Measurements from ENCODE around the gene ELOVL1.
"Not testable (repeated sequence)": the region's sequence is repeated elsewhere in the genome, so short reads cannot be mapped to it uniquely, and the experiment has no call there.

The ELOVL1 gene

DNA sequence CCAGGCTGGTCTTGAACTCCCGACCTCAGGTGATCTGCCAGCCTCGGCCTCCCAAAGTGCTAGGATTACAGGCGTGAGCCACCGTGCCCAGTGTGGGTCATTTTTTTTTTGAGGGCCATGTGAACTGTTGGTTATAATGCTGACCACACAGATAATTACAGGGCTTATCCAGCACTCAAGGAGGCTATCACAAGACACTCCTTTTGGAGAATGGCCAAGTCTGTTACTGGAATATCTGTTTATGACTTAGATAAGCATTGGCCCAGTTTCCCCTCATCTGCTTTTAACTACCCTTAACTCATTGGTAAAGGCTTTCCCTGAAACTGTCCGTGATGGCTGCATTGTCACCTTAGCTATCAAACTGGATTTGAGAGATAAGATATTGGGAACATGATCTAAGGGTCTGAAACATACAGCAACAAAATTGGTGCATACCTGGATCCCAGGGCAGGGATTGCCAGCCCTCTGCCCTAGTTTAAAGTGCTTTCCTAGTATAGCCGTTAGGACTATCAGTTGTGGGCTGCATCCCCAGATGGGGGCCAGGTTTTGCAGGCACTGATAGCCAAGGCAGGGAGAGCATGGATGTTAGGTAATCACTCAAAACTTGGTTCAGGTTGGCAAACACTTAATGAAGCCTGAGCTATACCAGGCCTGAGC, 37.5 kb upstream of the ELOVL1 start:
- no peaks in the 10 kb centered on the region for H3K9me3 ChIP-seq (ENCODE audit: severe bottlenecking)

DNA sequence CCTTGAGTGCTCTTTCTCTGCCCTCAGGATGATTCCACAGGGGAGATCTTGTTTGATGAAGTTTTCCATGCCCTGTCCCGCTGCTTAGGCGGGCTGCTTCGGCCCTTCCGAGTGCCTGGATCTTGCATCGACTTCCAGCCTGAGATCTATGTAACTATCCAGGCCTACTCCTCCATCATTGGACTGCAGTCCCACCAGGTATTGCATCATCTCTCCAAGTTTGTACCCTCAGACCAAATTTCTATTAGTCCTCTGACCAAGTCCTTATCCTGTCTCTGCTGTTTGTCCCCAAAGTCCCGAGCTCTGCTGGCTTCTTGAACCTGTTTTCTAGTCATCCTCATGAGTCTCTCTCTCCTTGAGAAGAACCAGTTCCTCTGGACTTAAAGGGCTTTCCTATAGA, 36.5 kb upstream of the ELOVL1 start:
- Histone ChIP-seq H3K36me3 (peaks cover 51% of the 10 kb centered on the region), H3K9me3 (ENCODE audit: severe bottlenecking) (no peaks in the 10 kb centered on the region), H3K27me3 (ENCODE audit: insufficient read depth, low read depth, severe bottlenecking) (no peaks in the 10 kb centered on the region), H3K4me3 (ENCODE audit: low read depth, low read length) (no peak overlapping the region), H3K27ac (no peak overlapping the region)
- TF ChIP-seq, protein P1, sequence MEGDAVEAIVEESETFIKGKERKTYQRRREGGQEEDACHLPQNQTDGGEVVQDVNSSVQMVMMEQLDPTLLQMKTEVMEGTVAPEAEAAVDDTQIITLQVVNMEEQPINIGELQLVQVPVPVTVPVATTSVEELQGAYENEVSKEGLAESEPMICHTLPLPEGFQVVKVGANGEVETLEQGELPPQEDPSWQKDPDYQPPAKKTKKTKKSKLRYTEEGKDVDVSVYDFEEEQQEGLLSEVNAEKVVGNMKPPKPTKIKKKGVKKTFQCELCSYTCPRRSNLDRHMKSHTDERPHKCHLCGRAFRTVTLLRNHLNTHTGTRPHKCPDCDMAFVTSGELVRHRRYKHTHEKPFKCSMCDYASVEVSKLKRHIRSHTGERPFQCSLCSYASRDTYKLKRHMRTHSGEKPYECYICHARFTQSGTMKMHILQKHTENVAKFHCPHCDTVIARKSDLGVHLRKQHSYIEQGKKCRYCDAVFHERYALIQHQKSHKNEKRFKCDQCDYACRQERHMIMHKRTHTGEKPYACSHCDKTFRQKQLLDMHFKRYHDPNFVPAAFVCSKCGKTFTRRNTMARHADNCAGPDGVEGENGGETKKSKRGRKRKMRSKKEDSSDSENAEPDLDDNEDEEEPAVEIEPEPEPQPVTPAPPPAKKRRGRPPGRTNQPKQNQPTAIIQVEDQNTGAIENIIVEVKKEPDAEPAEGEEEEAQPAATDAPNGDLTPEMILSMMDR (IDR thresholded peaks at IDR 0.05; ENCODE audit: low read depth, low read length), result no peak
- no peak for DNase-seq

More for the DNA sequence above, 37.5 kb upstream of the ELOVL1 start:
- H3K4me3 ChIP-seq (ENCODE audit: low read depth, low read length), result no peak overlapping the region
- TF ChIP-seq, protein P1 (IDR thresholded peaks at IDR 0.05; ENCODE audit: low read depth, low read length), result no peak
- no peaks in the 10 kb centered on the region for H3K27me3 ChIP-seq (ENCODE audit: insufficient read depth, low read depth, severe bottlenecking)
- H3K27ac ChIP-seq, result no peak overlapping the region
- peaks cover 58% of the 10 kb centered on the region for H3K36me3 ChIP-seq
- no peak for DNase-seq

DNA sequence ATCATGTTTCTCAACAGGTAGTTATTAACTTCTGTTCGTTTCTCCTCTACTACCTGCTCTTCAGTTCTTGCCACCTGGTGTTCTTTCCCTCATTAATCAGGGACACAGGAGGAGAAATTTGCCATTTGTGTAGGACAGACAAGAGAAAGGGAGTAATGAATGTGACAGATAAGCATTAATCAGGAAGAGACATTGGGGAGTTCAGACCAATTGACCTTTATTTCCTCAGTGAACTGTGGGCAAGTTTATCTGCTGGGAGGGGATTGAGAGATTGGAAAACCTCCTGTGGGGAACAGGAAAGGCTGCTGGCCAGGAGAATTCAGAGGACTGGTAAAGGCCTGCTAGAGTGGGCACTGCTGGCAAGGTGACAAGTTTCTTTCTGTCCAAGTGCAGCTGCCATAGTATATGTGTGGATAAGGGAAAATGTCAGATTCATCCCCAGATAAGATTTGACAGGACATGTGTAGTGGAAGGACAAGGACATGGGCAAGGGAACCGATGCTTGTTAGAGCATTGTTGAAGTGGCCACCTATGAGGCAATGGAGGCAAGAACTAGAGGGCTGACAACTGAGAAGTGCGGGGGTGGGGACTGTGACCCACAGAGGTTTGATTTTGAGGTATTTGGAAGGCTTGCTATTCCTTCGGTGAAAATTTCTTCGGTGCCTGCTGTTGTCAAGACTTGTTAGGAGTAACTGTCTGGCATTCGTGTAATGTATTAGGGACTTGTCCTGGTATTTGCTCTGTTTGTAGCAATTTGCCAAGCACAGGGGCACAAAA, 34.5 kb upstream of the ELOVL1 start:
- no peak for DNase-seq
- Histone ChIP-seq H3K4me3 (ENCODE audit: low read depth, low read length) (no peak overlapping the region), H3K9me3 (ENCODE audit: severe bottlenecking) (no peaks in the 10 kb centered on the region), H3K27ac (no peak overlapping the region), H3K36me3 (peaks cover 39% of the 10 kb centered on the region), H3K27me3 (ENCODE audit: insufficient read depth, low read depth, severe bottlenecking) (no peaks in the 10 kb centered on the region)
- TF ChIP-seq, protein P1 (IDR thresholded peaks at IDR 0.05; ENCODE audit: low read depth, low read length), result no peak

DNA sequence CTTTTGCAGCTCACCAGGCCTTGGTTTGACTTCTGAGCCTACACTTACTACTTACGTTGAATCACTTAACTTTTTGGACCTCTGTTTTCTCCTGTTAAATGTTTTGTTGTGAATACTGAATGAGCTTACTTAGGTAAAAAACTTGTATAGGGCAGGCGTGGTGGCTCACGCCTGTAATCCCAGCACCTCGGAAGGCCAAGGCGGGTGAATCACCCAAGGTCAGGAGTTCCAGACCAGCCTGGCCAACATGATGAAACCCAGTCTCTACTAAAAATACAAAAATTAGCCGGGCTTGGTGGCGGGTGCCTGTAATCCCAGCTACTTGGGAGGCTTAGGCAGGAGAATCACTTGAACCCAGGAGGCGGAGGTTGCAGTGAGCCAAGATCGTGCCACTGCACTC, 32.6 kb upstream of the ELOVL1 start:
- H3K9me3 ChIP-seq (ENCODE audit: severe bottlenecking); H3K27me3 ChIP-seq (ENCODE audit: insufficient read depth, low read depth, severe bottlenecking); DNase-seq; H3K27ac ChIP-seq; H3K4me3 ChIP-seq (ENCODE audit: low read depth, low read length): not testable (repeated sequence)
- H3K36me3 ChIP-seq, result peaks cover 22% of the 10 kb centered on the region

DNA sequence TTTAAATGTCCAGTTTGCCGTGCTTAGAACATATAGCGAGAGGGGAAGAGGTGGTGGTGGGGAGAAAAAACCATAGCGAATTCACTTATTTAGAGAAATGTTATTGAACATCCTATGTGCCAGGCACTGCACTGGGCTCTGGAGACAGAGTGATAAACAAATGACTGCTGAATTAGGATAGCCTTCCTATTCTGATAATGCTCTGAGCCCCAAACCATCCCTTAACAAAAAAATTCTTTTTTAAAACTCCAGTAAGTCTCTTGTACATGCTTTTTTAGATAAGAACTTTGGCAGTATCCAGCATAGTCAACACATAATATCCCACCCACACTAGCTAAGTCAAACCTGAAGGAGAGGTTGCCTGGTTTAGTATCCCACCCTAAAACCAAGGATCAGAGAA, 30.4 kb upstream of the ELOVL1 start:
- no peak overlapping the region for H3K27ac ChIP-seq

DNA sequence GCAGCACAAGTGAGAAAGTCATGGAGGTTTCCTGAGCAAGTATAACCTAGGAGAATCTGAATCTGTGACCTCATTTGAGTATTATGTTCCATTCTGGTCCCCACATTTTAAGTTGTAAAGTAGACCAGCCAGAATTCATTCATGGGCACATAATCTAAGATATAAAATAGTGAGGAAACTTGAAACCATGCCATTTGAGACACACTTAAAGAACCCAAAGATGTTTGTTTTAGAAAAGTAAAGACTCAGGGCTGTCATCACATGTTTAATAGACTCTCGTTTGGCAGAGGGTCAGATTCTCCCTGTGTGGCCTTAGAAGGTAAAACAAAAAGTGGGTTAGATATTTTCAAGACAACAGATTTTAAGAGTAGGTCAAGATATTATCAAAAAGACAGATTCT, 28.2 kb upstream of the ELOVL1 start:
- Histone ChIP-seq H3K36me3 (peaks cover 5% of the 10 kb centered on the region; the same call in 1 of the 2 replicates), H3K27ac (no peak overlapping the region), H3K9me3 (ENCODE audit: severe bottlenecking) (no peaks in the 10 kb centered on the region), H3K27me3 (ENCODE audit: insufficient read depth, low read depth, severe bottlenecking) (no peaks in the 10 kb centered on the region), H3K4me3 (ENCODE audit: low read depth, low read length) (no peak overlapping the region)
- TF ChIP-seq, protein P1 (IDR thresholded peaks at IDR 0.05; ENCODE audit: low read depth, low read length), result no peak
- no peak for DNase-seq

More for the DNA sequence above, 30.4 kb upstream of the ELOVL1 start:
- no peak overlapping the region for H3K4me3 ChIP-seq (ENCODE audit: low read depth, low read length)
- peaks cover 7% of the 10 kb centered on the region for H3K36me3 ChIP-seq
- no peak for DNase-seq
- no peaks in the 10 kb centered on the region for H3K27me3 ChIP-seq (ENCODE audit: insufficient read depth, low read depth, severe bottlenecking)
- H3K9me3 ChIP-seq (ENCODE audit: severe bottlenecking), result no peaks in the 10 kb centered on the region
- TF ChIP-seq, protein P1 (IDR thresholded peaks at IDR 0.05; ENCODE audit: low read depth, low read length), result no peak

All from WERI-Rb-1 (cell line).